C1 segment of cervical spinal cord (tissue), 14 donors: Measurements from ENCODE around the gene EEA1.

Experiments
- DNase-seq, 14 donors: peaks; one replicate each; lab custom pipeline; 2025; lab: John Stamatoyannopoulos, UW

EEA1 gene

GRCh38 chr12:92890601-92891106, 38.4 kb downstream of the EEA1 start:
- DNase-seq: no peak

GRCh38 chr12:92886131-92886530, 43.0 kb downstream of the EEA1 start:
- DNase-seq: no peak

- no peak for DNase-seq
Measured at GRCh38 chr12:92879698-92880322, 49.3 kb downstream of the EEA1 start.

- DNase-seq: no peak
Measured at GRCh38 chr12:92877904-92878303, 51.2 kb downstream of the EEA1 start.

GRCh38 chr12:92876496-92876895, 52.6 kb downstream of the EEA1 start:
- no peak for DNase-seq

GRCh38 chr12:92871116-92871515, 58.0 kb downstream of the EEA1 start:
- DNase-seq: no peak

- DNase-seq: no peak
Measured at GRCh38 chr12:92866418-92866817, 62.7 kb downstream of the EEA1 start.

- DNase-seq: no peak
Measured at GRCh38 chr12:92863251-92863650, 65.8 kb downstream of the EEA1 start.

- no peak for DNase-seq
Measured at GRCh38 chr12:92861381-92861780, 67.7 kb downstream of the EEA1 start.

- DNase-seq: no peak
Measured at GRCh38 chr12:92860521-92860920, 68.6 kb downstream of the EEA1 start.

GRCh38 chr12:92859650-92860386, 69.3 kb downstream of the EEA1 start:
- DNase-seq: no peak

- no peak for DNase-seq
Measured at GRCh38 chr12:92857818-92858217, 71.3 kb downstream of the EEA1 start.

- no peak for DNase-seq
Measured at GRCh38 chr12:92854344-92854743, 74.8 kb downstream of the EEA1 start.

GRCh38 chr12:92848740-92849139, 80.4 kb downstream of the EEA1 start:
- DNase-seq: no peak

GRCh38 chr12:92847368-92847767, 81.7 kb downstream of the EEA1 start:
- no peak for DNase-seq

GRCh38 chr12:92845329-92845728, 83.8 kb downstream of the EEA1 start:
- no peak for DNase-seq

GRCh38 chr12:92844151-92844763, 84.8 kb downstream of the EEA1 start:
- no peak for DNase-seq

- no peak for DNase-seq
Measured at GRCh38 chr12:92829686-92830282, 99.3 kb downstream of the EEA1 start.

GRCh38 chr12:92828565-92828964, 100.5 kb downstream of the EEA1 start:
- DNase-seq: no peak

GRCh38 chr12:92827836-92828431, 101.2 kb downstream of the EEA1 start:
- DNase-seq: no peak

- DNase-seq: no peak
Measured at GRCh38 chr12:92821142-92821541, 108.0 kb downstream of the EEA1 start.

- DNase-seq: no peak
Measured at GRCh38 chr12:92814584-92814983, 114.5 kb downstream of the EEA1 start.
